ENCODE results near the gene PSD4. TPM values are rescaled to one million over a fixed set of nuclear protein-coding genes. Genes with fewer than 3 reads are reported as not detected.
"Not testable (repeated sequence)": the region's sequence is repeated elsewhere in the genome, so short reads cannot be mapped to it uniquely, and the experiment has no call there.

PSD4 gene
- total and polyA plus RNA-seq, 5 experiments from 2014 or later, result 22.8 to 124 (median 44.1) TPM

- DNase-seq (no peak), ATAC-seq (no peak)
- Mint-ChIP-seq H3K27me3 (no peaks in the 10 kb centered on the region), H3K27ac (peak overlapping the region in 3 of 10 donors; percentile 36 to 95 (median 47)), H3K4me3 (peak overlapping the region in 5 of 10 donors; percentile 4 to 26 (median 18)), H3K4me1 (peaks cover 8 to 26% (median 16%) of the 10 kb centered on the region in 4 donors), H3K9me3 (no peaks in the 10 kb centered on the region), H3K36me3 (peaks cover 0 to 15% (median 0%) of the 10 kb centered on the region in 3 donors)
- POLR2A ChIA-PET, result interaction anchor here (1.9 kb wide), 1 partner anchor 29 kb away, joined by 14 read pairs; no protein-coding TSS in a partner anchor
Measured at GRCh38 chr2:113233593-113234550, 60.1 kb downstream of the PSD4 start.

- H3K9me3 Mint-ChIP-seq, result no peaks in the 10 kb centered on the region
- POLR2A ChIA-PET, result interaction anchor here (0.7 to 1.9 kb wide), 8 partner anchors 11 to 63 kb away, joined by 3 to 14 read pairs (median 4); partner anchors contain the start of gene PSD4
Measured at GRCh38 chr2:113234721-113235346, 61.1 kb downstream of the PSD4 start.

GRCh38 chr2:113235347-113236226 lies 61.8 kb downstream of the PSD4 start:
- H3K36me3 Mint-ChIP-seq, result peaks cover 0 to 21% (median 0%) of the 10 kb centered on the region in 3 donors
- peak overlapping the region in 9 of 10 donors; percentile 77 to 97 (median 94) for H3K27ac Mint-ChIP-seq
- DNase-seq, result peak in 8 of 10 donors; percentile 17 to 82 (median 47)
- peak; percentile 89 to 94 for ATAC-seq
- H3K9me3 Mint-ChIP-seq, H3K27me3 Mint-ChIP-seq: not testable (repeated sequence)
- POLR2A ChIA-PET, result interaction anchor here (0.5 to 1.9 kb wide), 9 partner anchors 10 to 64 kb away, joined by 3 to 14 read pairs (median 4); partner anchors contain the start of gene PSD4
- H3K4me1 Mint-ChIP-seq, result peaks cover 5 to 35% (median 10%) of the 10 kb centered on the region in 4 donors
- peak overlapping the region; percentile 27 to 98 (median 92) for H3K4me3 Mint-ChIP-seq

More at GRCh38 chr2:113234721-113235346, 61.1 kb downstream of the PSD4 start:
- DNase-seq (no peak), ATAC-seq (no peak)
- Mint-ChIP-seq H3K27ac (peak overlapping the region in 7 of 10 donors; percentile 89 to 97 (median 94)), H3K36me3 (peaks cover 0 to 21% (median 0%) of the 10 kb centered on the region in 3 donors), H3K27me3 (no peaks in the 10 kb centered on the region), H3K4me3 (peak overlapping the region; percentile 27 to 98 (median 92)), H3K4me1 (peaks cover 6 to 34% (median 15%) of the 10 kb centered on the region in 4 donors)

- peak overlapping the region in 6 of 10 donors; percentile 50 to 85 (median 78) for H3K4me3 Mint-ChIP-seq
- no peak for DNase-seq
- peaks cover 0 to 24% (median 0%) of the 10 kb centered on the region in 3 donors for H3K36me3 Mint-ChIP-seq
- no peaks in the 10 kb centered on the region for H3K9me3 Mint-ChIP-seq
- POLR2A ChIA-PET, result interaction anchor here (0.9 kb wide), 1 partner anchor 20 kb away, joined by 3 read pairs; no protein-coding TSS in a partner anchor
- H3K27me3 Mint-ChIP-seq, result no peaks in the 10 kb centered on the region
- H3K4me1 Mint-ChIP-seq, result peaks cover 0 to 41% (median 13%) of the 10 kb centered on the region in 4 donors
- ATAC-seq, result no peak
- H3K27ac Mint-ChIP-seq, result peak overlapping the region in 5 of 10 donors; percentile 40 to 84 (median 63)
Measured at GRCh38 chr2:113236367-113237159, 62.8 kb downstream of the PSD4 start.

- Mint-ChIP-seq H3K4me1 (peaks cover 0 to 41% (median 13%) of the 10 kb centered on the region in 4 donors), H3K9me3 (no peaks in the 10 kb centered on the region), H3K27me3 (no peaks in the 10 kb centered on the region), H3K27ac (peak overlapping the region in 1 of 10 donors; percentile 84), H3K4me3 (peak overlapping the region in 6 of 10 donors; percentile 39 to 85 (median 52)), H3K36me3 (peaks cover 0 to 24% (median 0%) of the 10 kb centered on the region in 3 donors)
- no peak for ATAC-seq
- DNase-seq, result no peak
- POLR2A ChIA-PET, result no interaction called here
Measured at GRCh38 chr2:113237604-113238160, 63.9 kb downstream of the PSD4 start.

GRCh38 chr2:113238871-113239839 lies 65.4 kb downstream of the PSD4 start:
- ATAC-seq, result no peak
- Mint-ChIP-seq H3K4me3 (no peak overlapping the region), H3K9me3 (no peaks in the 10 kb centered on the region), H3K27ac (peak overlapping the region in 2 of 10 donors; percentile 28 to 31), H3K36me3 (peaks cover 0 to 24% (median 0%) of the 10 kb centered on the region in 3 donors), H3K27me3 (no peaks in the 10 kb centered on the region), H3K4me1 (peaks cover 0 to 41% (median 13%) of the 10 kb centered on the region in 4 donors)
- POLR2A ChIA-PET, result no interaction called here
- no peak for DNase-seq

- ATAC-seq (no peak), DNase-seq (no peak)
- H3K27ac Mint-ChIP-seq, result peak overlapping the region in 3 of 10 donors; percentile 6 to 66 (median 10)
- H3K4me3 Mint-ChIP-seq, result peak overlapping the region in 1 of 10 donors; percentile 31
- peaks cover 0 to 23% (median 0%) of the 10 kb centered on the region in 3 donors for H3K36me3 Mint-ChIP-seq
- H3K27me3 Mint-ChIP-seq, result no peaks in the 10 kb centered on the region
- H3K9me3 Mint-ChIP-seq, result no peaks in the 10 kb centered on the region
- POLR2A ChIA-PET, result no interaction called here
- H3K4me1 Mint-ChIP-seq, result peaks cover 0 to 41% (median 12%) of the 10 kb centered on the region in 4 donors
Measured at GRCh38 chr2:113240150-113240914, 66.6 kb downstream of the PSD4 start.

GRCh38 chr2:113240915-113241911 lies 67.4 kb downstream of the PSD4 start:
- Mint-ChIP-seq H3K27ac (peak overlapping the region in 5 of 10 donors; percentile 4 to 66 (median 6)), H3K4me1 (peaks cover 0 to 41% (median 13%) of the 10 kb centered on the region in 4 donors), H3K36me3 (peaks cover 0 to 22% (median 0%) of the 10 kb centered on the region in 3 donors), H3K4me3 (no peak overlapping the region), H3K27me3 (no peaks in the 10 kb centered on the region), H3K9me3 (no peaks in the 10 kb centered on the region)
- ATAC-seq, result no peak
- no peak for DNase-seq
- POLR2A ChIA-PET, result interaction anchor here (1.2 kb wide), 1 partner anchor 24 kb away, joined by 3 read pairs; no protein-coding TSS in a partner anchor

Data from naive thymus-derived CD8-positive, alpha-beta T cell (primary cell).